GM11168 (cell line): ENCODE measurements around the gene MFSD2A.

ENCODE experiments used
- in situ Hi-C: fragments of 300-500 bp; cut with MboI; formaldehyde crosslinking; loops from one replicate; pipeline ENCODE4 v1.12.0; 2022; ENCODE audit warnings: low sequenced_read_pairs; ENCODE audit not compliant: unreplicated experiment

The MFSD2A gene

GRCh38 chr1:39940253-39940652 is 14.7 kb upstream of the MFSD2A start:
- in situ Hi-C loops = no loop called here

GRCh38 chr1:39940980-39941871 is 13.7 kb upstream of the MFSD2A start:
- in situ Hi-C loops = no loop called here

- in situ Hi-C loops = no loop called here
These were observed 11.3 kb upstream of the MFSD2A start for GRCh38 chr1:39943471-39944290.

DNA sequence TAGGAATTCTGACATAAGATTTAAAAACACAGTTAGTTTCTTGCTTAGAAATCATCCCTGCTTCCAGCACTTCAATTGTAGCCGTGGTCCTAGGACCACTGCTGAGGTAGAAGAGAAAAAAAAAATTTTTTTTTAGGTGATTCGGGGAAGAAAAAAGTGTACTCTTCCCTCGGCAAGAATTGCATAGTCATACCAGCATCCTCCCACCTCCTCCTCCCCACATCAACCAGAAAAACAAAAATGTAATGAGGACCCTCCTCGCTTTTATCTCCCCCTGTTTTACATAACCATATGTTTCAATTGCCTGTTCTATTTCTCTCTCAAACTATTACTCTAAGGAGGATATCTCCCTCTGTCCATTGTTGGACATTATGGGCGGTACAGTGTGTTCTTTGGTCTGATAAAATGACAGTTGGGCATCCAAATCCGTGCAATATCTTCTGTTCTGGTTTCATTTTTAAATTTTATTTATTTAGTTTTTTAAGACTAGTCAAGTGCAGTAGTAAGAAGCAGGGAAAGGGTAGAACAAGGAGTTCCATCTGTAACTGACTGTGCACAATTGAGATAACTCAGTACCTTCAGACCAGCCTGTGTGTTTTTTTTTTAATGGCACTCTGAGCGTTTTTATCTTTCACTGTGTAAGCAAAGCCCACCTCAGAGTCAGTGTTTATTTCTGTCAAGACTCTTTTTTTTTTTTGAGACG is 10.4 kb upstream of the MFSD2A start:
- in situ Hi-C loops = no loop called here

- in situ Hi-C loops = no loop called here
These were observed 8.7 kb upstream of the MFSD2A start for GRCh38 chr1:39946216-39946615.

DNA sequence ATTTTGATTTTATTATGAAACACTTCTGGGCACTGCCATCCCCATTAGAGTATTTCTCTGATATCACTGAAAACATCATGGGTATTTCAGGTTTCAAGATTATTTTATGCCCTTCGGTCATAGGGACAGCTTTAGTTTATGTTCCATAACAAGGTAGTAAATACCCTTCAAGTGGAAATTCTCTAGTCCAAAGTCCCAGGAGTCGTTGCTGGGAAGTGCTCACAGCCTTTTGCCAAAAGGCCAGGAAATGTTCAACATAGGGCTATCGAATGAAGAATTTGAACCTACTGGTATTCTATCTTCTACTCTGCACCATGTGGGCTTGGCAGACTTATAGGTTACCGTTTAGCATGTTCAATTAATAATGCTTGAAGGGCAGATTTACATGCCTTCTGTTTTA is 7.7 kb upstream of the MFSD2A start:
- in situ Hi-C loops = no loop called here

DNA sequence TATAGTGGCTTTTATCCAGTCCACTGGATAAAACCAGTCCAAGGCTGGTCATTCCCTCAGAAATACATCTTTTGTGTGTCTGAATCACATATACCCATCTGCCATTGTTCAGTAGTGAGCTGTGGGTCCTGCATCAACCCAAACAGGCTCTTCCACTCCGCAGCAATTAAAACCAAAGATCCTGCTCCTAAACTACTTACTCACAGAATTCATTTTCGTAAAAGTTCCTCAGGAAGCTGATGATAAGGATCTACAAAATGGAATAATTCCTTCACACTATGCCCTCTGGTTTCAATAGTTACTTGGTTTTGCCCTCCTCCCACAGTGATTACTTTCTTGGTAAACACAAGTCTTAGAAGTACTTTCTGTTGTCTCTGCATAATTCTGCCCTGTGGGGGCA is 5.1 kb upstream of the MFSD2A start:
- in situ Hi-C loops = no loop called here

- in situ Hi-C loops = no loop called here
These were observed 3.0 kb upstream of the MFSD2A start for GRCh38 chr1:39951926-39952325.

GRCh38 chr1:39952359-39953110 is 2.4 kb upstream of the MFSD2A start:
- in situ Hi-C loops = no loop called here

GRCh38 chr1:39954324-39954869 is 548 bp upstream of the MFSD2A start:
- in situ Hi-C loops = no loop called here

DNA sequence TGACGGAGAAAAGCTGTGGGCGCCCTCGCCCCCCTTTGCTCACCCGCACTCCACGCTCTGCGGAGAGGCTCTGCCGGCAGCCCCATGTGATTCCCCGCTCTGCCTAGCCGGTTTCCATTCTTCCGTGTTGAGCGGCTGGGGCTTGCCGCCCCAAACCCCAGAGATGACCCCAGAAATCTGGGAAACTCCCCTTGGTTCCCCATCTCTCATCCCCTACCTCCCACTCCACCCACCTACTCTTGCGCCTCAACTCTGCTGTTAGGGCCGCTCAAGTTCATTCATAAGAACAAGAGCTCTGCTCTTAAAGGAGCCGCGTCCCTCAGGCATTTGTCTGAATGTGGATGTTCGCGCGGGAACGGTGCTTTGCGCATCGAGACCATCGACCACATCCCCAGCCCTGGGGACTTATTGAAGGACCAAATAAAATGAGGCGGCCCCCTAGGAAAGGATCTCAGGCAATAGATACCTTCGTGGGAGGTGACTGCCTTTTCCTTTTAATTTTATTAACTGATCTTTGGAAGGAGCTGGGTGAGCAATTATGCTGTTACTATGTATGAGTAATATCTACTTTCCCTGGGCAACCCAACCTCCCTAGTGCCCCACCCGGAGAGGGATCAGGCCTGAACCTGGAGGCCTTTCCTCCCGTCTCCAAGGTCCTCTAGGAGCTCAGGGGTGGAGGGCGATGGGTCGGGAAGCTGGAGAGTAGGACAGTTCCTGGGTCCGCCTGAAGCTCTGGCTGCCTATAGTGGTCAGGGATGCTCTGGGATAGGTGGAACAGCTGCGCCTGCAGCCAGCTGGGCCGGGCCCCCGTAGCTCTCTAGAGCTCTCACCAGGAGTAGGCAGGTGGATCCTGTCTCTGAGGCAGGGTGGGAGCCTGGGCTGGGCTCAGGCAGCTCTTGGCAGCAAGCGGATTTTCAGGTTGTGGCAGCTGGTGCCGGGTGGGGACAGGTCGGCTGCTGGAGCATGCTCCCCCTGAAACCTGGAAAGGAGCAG is 898 bp downstream of the MFSD2A start:
- in situ Hi-C loops = no loop called here

DNA sequence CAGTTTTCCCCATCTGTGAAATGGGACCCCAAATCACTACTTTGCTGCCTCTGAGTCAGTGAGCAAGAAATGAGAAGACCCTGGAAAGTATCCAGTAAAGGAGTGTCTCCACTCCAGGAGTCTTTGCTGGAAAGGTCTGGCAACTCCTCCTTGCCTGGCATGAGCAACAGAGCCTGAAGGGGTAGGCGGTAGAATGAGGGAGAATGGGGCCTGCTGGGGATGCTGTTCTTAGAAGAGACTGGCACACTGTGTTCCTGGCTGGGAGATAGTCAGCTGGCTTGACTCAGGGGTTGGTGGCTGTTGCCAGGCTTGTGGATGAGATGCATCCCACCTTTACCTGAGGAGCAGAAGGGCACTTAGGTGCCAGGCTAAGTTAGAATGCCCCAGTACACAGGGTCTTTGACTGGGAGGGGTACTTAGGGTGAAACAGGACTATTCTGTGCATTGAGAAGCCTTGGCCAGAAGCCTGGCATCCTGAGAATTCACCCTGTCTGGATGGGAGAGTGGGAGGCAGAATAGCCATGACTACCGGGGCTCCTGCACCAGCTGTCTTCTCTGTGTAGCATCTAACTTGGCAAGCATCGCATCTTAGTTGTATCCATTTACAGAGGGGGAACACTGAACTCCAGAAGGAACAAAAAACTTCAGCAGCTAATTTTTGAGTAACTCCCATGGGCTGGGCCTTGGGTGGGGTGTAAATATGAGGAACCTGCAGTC is 2.5 kb downstream of the MFSD2A start:
- in situ Hi-C loops = no loop called here

- in situ Hi-C loops = no loop called here
These were observed 3.7 kb downstream of the MFSD2A start for GRCh38 chr1:39958403-39959200.

DNA sequence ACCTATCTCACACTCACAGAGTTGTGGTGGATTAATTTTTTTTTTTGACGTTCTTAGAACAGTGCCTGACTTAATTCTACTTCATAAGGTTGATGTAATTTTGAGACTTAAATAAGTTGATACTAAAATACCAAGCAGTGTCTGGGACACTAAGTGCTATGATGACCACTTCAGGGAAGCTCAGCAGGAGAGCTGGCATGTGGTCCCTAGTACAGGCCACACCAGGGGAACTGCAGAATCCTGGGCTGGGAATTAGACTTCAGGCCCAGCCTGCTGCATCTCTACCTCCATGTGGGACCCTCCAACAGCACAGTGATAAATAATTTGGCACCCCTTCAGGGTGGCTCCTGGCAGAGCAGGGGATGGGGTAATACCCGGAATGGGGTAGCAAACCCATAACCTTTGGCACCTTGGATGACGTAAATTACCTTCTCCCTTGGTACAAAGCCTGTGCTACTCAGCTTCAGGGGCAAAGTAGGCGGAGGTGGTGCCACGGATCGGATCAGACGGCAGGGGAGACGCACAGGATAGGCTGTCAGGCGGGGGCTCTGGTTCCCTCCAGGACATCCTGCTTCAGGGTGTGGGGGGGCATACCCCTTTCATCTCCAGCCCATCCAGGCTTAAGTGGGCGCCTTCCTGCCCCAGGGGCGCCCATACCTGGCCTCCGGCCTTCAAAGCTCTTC is 4.8 kb downstream of the MFSD2A start:
- in situ Hi-C loops = no loop called here

- in situ Hi-C loops = no loop called here
These were observed 5.5 kb downstream of the MFSD2A start for GRCh38 chr1:39960431-39960958.

DNA sequence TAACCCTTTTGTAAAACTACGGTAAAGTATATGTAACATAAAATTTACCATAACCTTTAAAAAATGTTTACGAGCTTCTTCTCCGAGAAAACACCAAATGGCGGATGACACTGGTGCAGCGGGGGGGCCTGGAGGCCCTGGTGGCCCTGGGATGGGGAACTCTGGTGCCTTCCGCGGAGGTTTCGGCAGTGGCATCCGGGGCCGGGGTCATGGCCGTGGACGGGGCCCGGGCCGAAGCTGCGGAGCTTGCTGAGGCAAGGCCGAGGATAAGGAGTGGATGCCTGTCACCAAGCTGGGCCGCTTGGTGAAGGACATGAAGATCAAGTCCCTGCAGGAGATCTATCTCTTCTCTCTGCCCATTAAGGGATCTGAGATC is 7.5 kb downstream of the MFSD2A start:
- in situ Hi-C loops = no loop called here
